CD4-positive, alpha-beta T cell (primary cell): ENCODE measurements around the gene NAA16. TPM values are rescaled to one million over a fixed set of nuclear protein-coding genes. Genes with fewer than 3 reads are reported as not detected.
"Not testable (repeated sequence)": the region's sequence is repeated elsewhere in the genome, so short reads cannot be mapped to it uniquely, and the experiment has no call there.

Experiments used
- ATAC-seq: fragments of 200-7000 bp; cut with Tn5 transposase; one replicate; pipeline ENCODE4 v1.10.0; 2022; ENCODE audit warnings: mild to moderate bottlenecking; ENCODE audit not compliant: poor library complexity
- CTCF ChIA-PET: fragments of 350-600 bp; sonication (Branson Sonifier 250); formaldehyde crosslinking; loops from one replicate; lab custom pipeline; 2021; ENCODE audit warnings: antibody characterized with exemption, inconsistent platforms; lab: Charles Lee
- POLR2A ChIA-PET: fragments of 350-600 bp; sonication (Branson Sonifier 250); formaldehyde crosslinking; loops from one replicate; lab custom pipeline; 2021; ENCODE audit warnings: antibody characterized with exemption, inconsistent platforms; lab: Charles Lee
- DNase-seq, 14 experiments: peaks; one replicate each; pipeline ENCODE4 v3.0.0-alpha.2; 2013 to 2020; ENCODE audit warnings: mixed read lengths in 2 of 14
- H3K27ac ChIP-seq, 2 donors: one replicate each; pipeline versions ENCODE4 v1.5.1 to v1.7.0; 2013; ENCODE audit warnings: low read length in 2 of 2, low read depth in 1 of 2, mild to moderate bottlenecking in 1 of 2
- H3K27me3 ChIP-seq, 2 experiments: 1 replicate in 1 of 2; 2 replicates in 1 of 2; pipeline versions ENCODE4 v1.6.1 to v1.7.0; 2013; ENCODE audit warnings: low read length in 2 of 2, control low read depth in 1 of 2, mild to moderate bottlenecking in 1 of 2, moderate library complexity in 1 of 2; ENCODE audit not compliant: insufficient read depth in 2 of 2, control insufficient read depth in 1 of 2
- H3K36me3 ChIP-seq: one replicate; pipeline ENCODE4 v1.6.1; 2013; ENCODE audit warnings: low read length, control low read depth; ENCODE audit not compliant: insufficient read depth
- H3K4me1 ChIP-seq: one replicate; pipeline ENCODE4 v1.6.1; 2013; ENCODE audit warnings: low read length, control low read depth; ENCODE audit not compliant: insufficient read depth
- H3K4me3 ChIP-seq: one replicate; pipeline ENCODE4 v1.5.1; 2013; ENCODE audit warnings: mild to moderate bottlenecking, low read length, moderate library complexity
- H3K9me3 ChIP-seq, 2 experiments: 1 replicate in 1 of 2; 2 replicates in 1 of 2; pipeline versions ENCODE4 v1.6.1 to v1.7.0; 2013; ENCODE audit warnings: low read length in 2 of 2, mild to moderate bottlenecking in 2 of 2, control low read depth in 1 of 2, moderate library complexity in 1 of 2; ENCODE audit not compliant: control insufficient read depth in 1 of 2, insufficient read depth in 1 of 2
- H3K27ac Mint-ChIP-seq: one replicate; pipeline ENCODE4 v1.8.0; 2020; ENCODE audit warnings: mixed read lengths
- H3K27me3 Mint-ChIP-seq: one replicate; pipeline ENCODE4 v1.8.0; 2021; ENCODE audit warnings: mixed read lengths
- H3K36me3 Mint-ChIP-seq: one replicate; pipeline ENCODE4 v1.8.0; 2021; ENCODE audit warnings: low read depth, mixed read lengths
- H3K4me1 Mint-ChIP-seq: one replicate; pipeline ENCODE4 v1.8.0; 2021; ENCODE audit warnings: low read depth, mixed read lengths
- H3K4me3 Mint-ChIP-seq: one replicate; pipeline ENCODE4 v1.8.0; 2020; ENCODE audit warnings: mild to moderate bottlenecking, mixed read lengths
- H3K9me3 Mint-ChIP-seq: one replicate; pipeline ENCODE4 v1.8.0; 2020; ENCODE audit warnings: mixed read lengths
- CTCF ChIP-seq: fragments of 200-600 bp; IDR thresholded peaks from one replicate; pipeline ENCODE4 v1.8.0; 2022; ENCODE audit warnings: antibody characterized with exemption, mild to moderate bottlenecking
- intact Hi-C, 2 experiments: fragments of 100-400 bp; cut with DNase I in 1 of 2; cut with micrococcal nuclease in 1 of 2; formaldehyde crosslinking; loops; one replicate each; pipeline versions ENCODE4 v1.15.1 to v1.9.0; 2023 to 2025; cut with DNase I, micrococcal nuclease
- total RNA-seq, 174 experiments: library from RNA in 2 of 174; stranded (reverse) in 2 of 174; gene quantifications; one replicate each; pipeline ENCODE4 v1.2.3 and lab custom pipeline; 2021 to 2026

NAA16 gene
- total RNA-seq, 2 experiments from 2014 or later: 76.9 to 80.5 TPM

DNA sequence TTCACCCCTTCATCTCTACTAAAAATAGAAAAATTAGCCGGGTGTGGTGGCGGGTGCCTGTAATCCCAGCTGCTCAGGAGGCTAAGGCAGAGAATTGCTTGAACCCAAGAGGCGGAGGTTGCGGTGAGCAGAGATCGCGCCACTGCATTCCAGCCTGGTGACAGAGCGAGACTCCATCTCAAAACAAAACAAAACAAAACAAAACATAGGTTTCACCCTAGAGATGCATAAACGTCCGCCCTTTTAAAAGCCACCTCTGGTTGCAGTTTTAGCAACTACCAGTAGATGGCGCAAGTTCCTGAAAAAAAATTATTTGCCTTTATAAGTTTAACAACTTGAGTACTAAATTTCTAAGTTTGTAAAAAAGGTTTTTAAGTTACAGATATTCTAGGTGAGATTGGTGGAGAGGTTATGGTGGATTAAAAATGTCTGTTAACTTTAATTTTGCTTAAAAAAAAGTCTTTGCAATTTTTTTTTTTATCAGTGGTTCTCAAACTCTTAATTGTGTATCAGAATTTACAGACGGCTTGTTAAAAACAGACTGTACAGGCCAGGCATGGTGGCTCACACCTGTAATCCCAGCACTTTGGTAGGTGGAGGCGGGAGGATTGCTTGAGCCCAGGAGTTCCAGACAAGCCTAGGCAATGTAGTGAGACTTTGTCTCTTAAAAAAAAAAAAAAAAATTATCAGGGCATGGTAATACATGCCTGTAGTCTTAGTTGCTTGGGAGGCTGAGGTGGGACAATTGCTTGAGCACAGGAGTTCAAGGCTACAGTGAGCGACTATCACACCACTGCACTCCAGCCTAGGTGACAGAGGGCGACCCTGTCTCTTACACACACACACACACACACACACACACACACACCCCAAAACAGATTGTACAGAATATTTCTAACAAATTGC lies 42.1 kb downstream of the NAA16 start:
- Mint-ChIP-seq H3K4me1 (peaks cover 57% of the 10 kb centered on the region), H3K9me3 (no peaks in the 10 kb centered on the region), H3K4me3 (peak overlapping the region; percentile 44), H3K27me3 (no peaks in the 10 kb centered on the region), H3K27ac (peak overlapping the region; percentile 72), H3K36me3 (peaks cover 39% of the 10 kb centered on the region)
- DNase-seq (peak; percentile 15 to 85 (median 46)), ATAC-seq (peak; percentile 51)
- Histone ChIP-seq H3K9me3 (no peaks in the 10 kb centered on the region), H3K4me1 (peaks cover 34% of the 10 kb centered on the region), H3K27ac (peak overlapping the region; percentile 25 to 56), H3K36me3 (peaks cover 13% of the 10 kb centered on the region), H3K4me3 (no peak overlapping the region), H3K27me3 (no peaks in the 10 kb centered on the region)
- intact Hi-C loops: loop anchor here (1.0 to 5.0 kb wide), 4 partner anchors 104 to 759 kb away; partner anchors contain the start of gene RGCC (in 1 of the 2)
- peak; percentile 76 for TF ChIP-seq CTCF
- ChIA-PET POLR2A (no interaction called here), CTCF (interaction anchor here (1.7 kb wide), 1 partner anchor 299 kb away, joined by 5 read pairs; no protein-coding TSS in a partner anchor)

GRCh38 chr13:41354416-41354815 lies 43.3 kb downstream of the NAA16 start:
- no peak overlapping the region for H3K27ac ChIP-seq
- intact Hi-C loops: loop anchor here (5.0 kb wide), 3 partner anchors 103 to 758 kb away; partner anchors contain the start of gene RGCC (in 1 of the 2)
- ChIA-PET CTCF (interaction anchor here (0.8 kb wide), 1 partner anchor 33 kb away, joined by 3 read pairs; no protein-coding TSS in a partner anchor), POLR2A (interaction anchor here (3.8 kb wide), 1 partner anchor 26 kb away, joined by 14 read pairs; no protein-coding TSS in a partner anchor)
- H3K4me3 ChIP-seq: no peak overlapping the region
- ATAC-seq (no peak), DNase-seq (no peak)
- H3K27me3 Mint-ChIP-seq: no peaks in the 10 kb centered on the region
- H3K27me3 ChIP-seq: no peaks in the 10 kb centered on the region
- H3K4me1 Mint-ChIP-seq: peaks cover 60% of the 10 kb centered on the region
- H3K4me3 Mint-ChIP-seq: no peak overlapping the region
- H3K9me3 ChIP-seq: no peaks in the 10 kb centered on the region
- TF ChIP-seq CTCF: no peak
- peaks cover 12% of the 10 kb centered on the region for H3K36me3 ChIP-seq
- H3K9me3 Mint-ChIP-seq: no peaks in the 10 kb centered on the region
- peak overlapping the region; percentile 72 for H3K27ac Mint-ChIP-seq
- peaks cover 38% of the 10 kb centered on the region for H3K36me3 Mint-ChIP-seq
- H3K4me1 ChIP-seq: peaks cover 34% of the 10 kb centered on the region

- peak overlapping the region; percentile 84 to 85 for H3K27ac ChIP-seq
- intact Hi-C loops: loop anchor here in 1 of 2 experiments (5.0 kb wide), 1 partner anchor 101 kb away; the partner anchor contains the start of gene RGCC
These were observed 45.2 kb downstream of the NAA16 start for GRCh38 chr13:41356385-41356648.

More at GRCh38 chr13:41356385-41356648, 45.2 kb downstream of the NAA16 start:
- Histone ChIP-seq H3K4me1 (peaks cover 34% of the 10 kb centered on the region), H3K36me3 (peaks cover 24% of the 10 kb centered on the region), H3K4me3 (peak overlapping the region; percentile 14)
- not testable (repeated sequence) for H3K27me3 ChIP-seq, H3K27me3 Mint-ChIP-seq, DNase-seq, H3K9me3 ChIP-seq, H3K9me3 Mint-ChIP-seq
- ChIA-PET POLR2A (interaction anchor here (1.0 to 4.3 kb wide), 10 partner anchors 11 to 296 kb away, joined by 3 to 27 read pairs (median 6); partner anchors contain the start of gene RGCC), CTCF (interaction anchor here (1.4 to 1.6 kb wide), 2 partner anchors 24 to 102 kb away, joined by 7 read pairs; no protein-coding TSS in a partner anchor)
- H3K4me1 Mint-ChIP-seq: peaks cover 70% of the 10 kb centered on the region
- peak overlapping the region; percentile 56 for H3K4me3 Mint-ChIP-seq
- H3K27ac Mint-ChIP-seq: peak overlapping the region; percentile 89
- peak; percentile 16 for ATAC-seq
- H3K36me3 Mint-ChIP-seq: peaks cover 55% of the 10 kb centered on the region
